ENCODE results near the gene RPS6KC1.
"Not testable (repeated sequence)": the region's sequence is repeated elsewhere in the genome, so short reads cannot be mapped to it uniquely, and the experiment has no call there.

The RPS6KC1 gene

GRCh38 chr1:213163278-213163711, 112.3 kb downstream of the RPS6KC1 start:
- DNase-seq: no peak

- DNase-seq: no peak
These were observed 113.5 kb downstream of the RPS6KC1 start for GRCh38 chr1:213164561-213164960.

- DNase-seq: peak in 1 of 2 experiments; percentile 28
These were observed 115.8 kb downstream of the RPS6KC1 start for GRCh38 chr1:213166852-213167251.

GRCh38 chr1:213171711-213172110, 120.7 kb downstream of the RPS6KC1 start:
- no peak for DNase-seq

- no peak for DNase-seq
These were observed 125.3 kb downstream of the RPS6KC1 start for GRCh38 chr1:213176341-213176740.

- DNase-seq: no peak
These were observed 128.7 kb downstream of the RPS6KC1 start for GRCh38 chr1:213179784-213180183.

- DNase-seq: no peak
These were observed 129.8 kb downstream of the RPS6KC1 start for GRCh38 chr1:213180833-213181232.

GRCh38 chr1:213183036-213183672, 132.1 kb downstream of the RPS6KC1 start:
- no peak for DNase-seq

- DNase-seq: no peak
These were observed 135.1 kb downstream of the RPS6KC1 start for GRCh38 chr1:213186168-213186567.

GRCh38 chr1:213192026-213192425, 141.0 kb downstream of the RPS6KC1 start:
- DNase-seq: no peak

- no peak for DNase-seq
These were observed 143.3 kb downstream of the RPS6KC1 start for GRCh38 chr1:213194383-213194782.

GRCh38 chr1:213194855-213195254, 143.8 kb downstream of the RPS6KC1 start:
- no peak for DNase-seq

GRCh38 chr1:213196328-213197054, 145.4 kb downstream of the RPS6KC1 start:
- DNase-seq: not testable (repeated sequence)

GRCh38 chr1:213200630-213201029, 149.6 kb downstream of the RPS6KC1 start:
- DNase-seq: no peak

GRCh38 chr1:213201380-213202155, 150.5 kb downstream of the RPS6KC1 start:
- no peak for DNase-seq

GRCh38 chr1:213211201-213211600, 160.2 kb downstream of the RPS6KC1 start:
- no peak for DNase-seq

GRCh38 chr1:213219076-213219475, 168.0 kb downstream of the RPS6KC1 start:
- not testable (repeated sequence) for DNase-seq

- no peak for DNase-seq
These were observed 170.2 kb downstream of the RPS6KC1 start for GRCh38 chr1:213221209-213221608.

- DNase-seq: peak in 1 of 2 experiments; percentile 15
These were observed 176.4 kb downstream of the RPS6KC1 start for GRCh38 chr1:213227458-213227857.

GRCh38 chr1:213231795-213232231, 180.8 kb downstream of the RPS6KC1 start:
- peak in 1 of 2 experiments; percentile 18 for DNase-seq

GRCh38 chr1:213242883-213243282, 191.8 kb downstream of the RPS6KC1 start:
- DNase-seq: no peak

GRCh38 chr1:213244664-213245091, 193.6 kb downstream of the RPS6KC1 start:
- DNase-seq: peak; percentile 6 to 66

GRCh38 chr1:213245260-213245910, 194.3 kb downstream of the RPS6KC1 start:
- peak in 1 of 2 experiments; percentile 5 for DNase-seq

All from NCI-H446 (cell line).